ENCODE measurements around the gene DOLPP1. TPM values are rescaled to one million over a fixed set of nuclear protein-coding genes. Genes with fewer than 3 reads are reported as not detected.

The DOLPP1 gene
- polyA plus RNA-seq, 4 donors: 14.3 to 25.3 (median 20.0) TPM

DNA sequence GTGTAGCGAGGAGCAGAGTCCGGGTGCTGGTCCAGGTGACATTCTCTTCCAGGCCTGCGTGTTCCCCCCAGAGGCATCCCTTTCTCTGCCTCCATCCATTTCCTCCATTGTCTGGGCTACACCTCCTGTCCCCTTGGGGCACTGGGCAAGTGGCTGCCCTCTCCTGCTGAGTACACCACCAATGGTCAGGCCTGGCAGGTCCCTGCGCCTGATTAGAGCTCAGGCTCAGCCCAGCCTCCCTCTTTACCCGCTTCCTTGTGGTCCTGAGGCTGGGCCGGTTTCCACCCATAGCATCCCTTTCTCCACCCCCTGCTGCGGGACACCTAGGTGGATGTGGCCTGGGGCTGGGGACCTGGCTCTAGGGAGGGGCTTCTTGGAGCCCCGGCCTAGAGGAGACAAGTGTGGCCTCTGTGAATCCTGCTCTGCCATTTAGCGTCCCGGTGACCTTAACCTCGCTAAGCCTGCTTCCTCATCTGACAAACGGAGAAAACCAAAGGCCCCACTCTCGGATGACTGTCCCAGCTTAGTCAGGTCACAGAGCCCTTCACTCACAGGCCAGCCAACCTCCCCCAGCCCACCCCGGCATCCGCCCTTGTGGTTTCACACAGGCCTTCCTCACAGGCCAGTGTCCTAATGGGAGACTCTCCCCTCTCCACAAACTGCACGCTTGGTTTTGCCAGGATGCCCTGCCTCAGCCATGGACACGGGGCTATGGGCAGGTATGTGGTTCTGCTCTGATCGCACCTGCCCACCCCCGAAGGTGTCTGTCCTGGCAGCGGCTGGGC, 12.9 kb downstream of the DOLPP1 start:
- DNase-seq (ENCODE audit: low read depth in 4 of 4, low spot score in 3 of 4): no peak

- no peak for DNase-seq (ENCODE audit: low read depth in 4 of 4, low spot score in 3 of 4)
These were observed 13.7 kb downstream of the DOLPP1 start for GRCh38 chr9:129094387-129095169.

DNA sequence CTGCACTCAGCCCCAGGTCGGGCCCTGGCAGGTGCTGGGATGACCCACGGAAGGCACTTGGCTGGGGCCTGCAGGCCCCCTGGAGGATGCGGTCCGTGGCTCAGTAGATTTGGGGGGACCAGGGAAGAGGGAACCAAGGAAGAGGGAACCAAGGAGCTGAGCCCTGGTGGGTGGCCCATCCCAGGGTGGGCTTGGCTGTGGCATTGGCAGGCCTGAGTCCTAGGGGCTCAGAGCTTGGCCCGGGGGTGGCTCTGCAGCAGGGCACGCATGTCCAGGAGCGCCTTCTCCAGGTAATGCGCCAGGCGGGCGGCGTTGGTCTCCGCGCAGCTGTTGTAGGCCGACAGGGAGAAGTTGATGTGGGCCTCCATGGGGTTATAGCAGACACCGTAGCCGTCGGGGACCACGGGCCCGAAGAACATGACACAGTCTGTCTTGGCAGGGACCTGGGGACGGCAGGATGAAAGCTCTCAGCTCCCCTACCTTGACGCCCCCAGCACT, 14.3 kb downstream of the DOLPP1 start:
- DNase-seq (ENCODE audit: low read depth in 4 of 4, low spot score in 3 of 4): no peak

DNA sequence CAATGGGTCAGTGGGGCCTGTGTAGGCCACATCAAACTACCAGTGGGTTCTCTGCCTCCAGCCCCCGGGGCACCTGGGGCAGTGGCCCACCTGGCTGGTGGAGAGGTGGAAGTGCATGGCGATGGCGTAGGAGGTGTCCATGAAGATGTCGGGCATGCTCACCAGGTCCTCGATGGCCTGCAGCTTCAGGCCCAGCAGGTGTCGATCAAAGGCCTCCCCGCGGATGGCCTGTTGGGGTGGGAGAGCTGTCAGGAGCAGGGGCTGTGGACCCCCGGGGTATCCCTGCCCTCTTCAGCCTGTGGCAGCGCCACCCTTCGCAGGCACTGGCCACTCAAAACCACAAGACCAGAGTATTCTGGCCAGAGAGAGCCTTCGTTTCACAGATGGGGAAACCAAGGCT, 15.0 kb downstream of the DOLPP1 start:
- DNase-seq (ENCODE audit: low read depth in 4 of 4, low spot score in 3 of 4): no peak

DNA sequence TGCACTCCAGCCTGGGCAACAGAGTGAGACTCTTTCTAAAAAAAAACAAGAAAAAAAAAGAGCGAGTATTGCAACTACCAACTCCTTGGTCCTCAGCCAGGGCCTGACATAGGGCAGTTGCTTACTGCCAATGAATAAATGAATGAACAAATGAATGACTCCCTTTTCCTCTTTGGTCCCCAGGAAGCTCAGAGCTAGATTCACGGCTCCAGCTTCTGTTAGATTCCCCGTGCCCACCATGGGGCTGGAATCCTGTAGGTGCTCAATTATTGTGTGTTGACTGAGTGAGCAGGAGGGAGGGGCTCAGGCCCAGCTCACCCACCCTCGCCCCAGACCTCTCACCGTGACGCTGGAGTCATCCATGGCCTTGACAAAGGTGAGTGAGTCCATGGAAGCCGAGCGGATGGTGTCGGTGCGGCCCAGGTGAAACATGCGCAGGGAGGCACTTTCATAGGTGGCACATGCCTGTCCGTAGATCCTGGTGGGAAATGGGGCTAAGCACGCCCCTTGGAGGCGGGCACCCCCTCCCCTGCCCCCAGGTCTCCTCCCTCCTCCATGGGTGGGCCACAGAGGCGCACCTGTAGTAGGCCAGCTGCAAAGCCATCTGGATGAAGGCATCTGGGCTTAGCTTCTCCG, 16.9 kb downstream of the DOLPP1 start:
- no peak for DNase-seq (ENCODE audit: low read depth in 4 of 4, low spot score in 3 of 4)

DNA sequence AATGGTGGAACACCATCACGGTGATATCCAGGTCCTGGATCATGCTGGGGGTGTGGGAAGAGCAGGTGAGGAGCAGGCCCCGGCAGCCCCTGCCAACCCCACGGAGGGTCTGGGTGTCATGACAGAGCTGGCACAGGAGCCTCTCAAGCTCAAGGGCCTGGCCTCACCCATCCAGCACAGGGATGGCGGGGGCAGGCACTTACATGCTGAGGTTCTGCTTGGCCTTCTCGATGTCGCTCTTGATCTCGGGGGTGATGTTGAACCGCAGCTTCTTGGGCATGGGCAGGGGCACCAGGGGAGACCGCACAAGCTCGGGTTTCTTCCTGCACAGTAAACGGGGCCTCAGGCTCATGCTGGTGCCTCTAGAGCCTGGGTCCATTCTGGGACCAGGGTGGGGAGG, 17.4 kb downstream of the DOLPP1 start:
- DNase-seq (ENCODE audit: low read depth in 4 of 4, low spot score in 3 of 4): no peak

GRCh38 chr9:129100383-129101169, 19.7 kb downstream of the DOLPP1 start:
- no peak for DNase-seq (ENCODE audit: low read depth in 4 of 4, low spot score in 3 of 4)

DNA sequence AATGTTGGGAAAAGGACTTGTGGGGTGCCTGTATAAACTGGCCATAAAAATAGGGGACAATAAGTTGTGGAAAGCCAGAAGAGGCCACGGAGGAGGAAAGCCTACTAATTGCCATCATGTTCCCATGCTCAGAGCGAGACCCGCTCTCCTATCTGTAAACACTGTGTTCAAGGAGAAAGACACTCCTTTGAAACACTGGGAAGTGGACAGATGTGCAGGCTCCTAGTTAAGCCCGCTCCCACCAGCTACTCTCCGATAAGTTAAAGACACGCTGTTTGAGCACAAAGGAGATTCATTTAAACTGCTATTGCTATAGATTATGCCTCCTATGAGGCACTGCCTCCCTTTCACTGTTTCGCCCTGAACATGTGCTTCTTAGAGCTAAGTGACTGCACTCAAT, 20.4 kb downstream of the DOLPP1 start:
- DNase-seq (ENCODE audit: low read depth in 4 of 4, low spot score in 3 of 4): no peak

- no peak for DNase-seq (ENCODE audit: low read depth in 4 of 4, low spot score in 3 of 4)
These were observed 21.2 kb downstream of the DOLPP1 start for GRCh38 chr9:129102095-129102525.

GRCh38 chr9:129102791-129103594, 22.1 kb downstream of the DOLPP1 start:
- DNase-seq (ENCODE audit: low read depth in 4 of 4, low spot score in 3 of 4): no peak

DNA sequence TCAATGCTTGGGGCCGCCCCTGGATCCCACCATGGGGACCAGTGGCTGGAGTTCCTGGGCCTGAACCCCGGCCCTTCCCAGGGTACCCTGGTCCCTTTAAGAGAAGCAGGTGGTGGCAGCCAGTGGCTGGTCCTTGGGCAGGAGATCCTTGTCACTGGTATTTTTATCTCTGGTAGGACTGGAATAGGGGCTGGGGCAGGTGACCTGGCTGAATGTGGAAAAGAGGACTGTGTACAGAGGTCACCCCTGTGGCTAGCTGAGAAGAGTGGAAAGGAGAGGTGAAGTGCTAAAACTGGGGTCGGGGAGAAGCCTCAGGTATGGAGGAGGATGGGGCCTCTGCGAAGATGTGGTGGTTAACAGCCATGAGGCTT, 22.7 kb downstream of the DOLPP1 start:
- DNase-seq (ENCODE audit: low read depth in 4 of 4, low spot score in 3 of 4): no peak

- DNase-seq (ENCODE audit: low read depth in 4 of 4, low spot score in 3 of 4): no peak
These were observed 23.1 kb downstream of the DOLPP1 start for GRCh38 chr9:129104051-129104450.

DNA sequence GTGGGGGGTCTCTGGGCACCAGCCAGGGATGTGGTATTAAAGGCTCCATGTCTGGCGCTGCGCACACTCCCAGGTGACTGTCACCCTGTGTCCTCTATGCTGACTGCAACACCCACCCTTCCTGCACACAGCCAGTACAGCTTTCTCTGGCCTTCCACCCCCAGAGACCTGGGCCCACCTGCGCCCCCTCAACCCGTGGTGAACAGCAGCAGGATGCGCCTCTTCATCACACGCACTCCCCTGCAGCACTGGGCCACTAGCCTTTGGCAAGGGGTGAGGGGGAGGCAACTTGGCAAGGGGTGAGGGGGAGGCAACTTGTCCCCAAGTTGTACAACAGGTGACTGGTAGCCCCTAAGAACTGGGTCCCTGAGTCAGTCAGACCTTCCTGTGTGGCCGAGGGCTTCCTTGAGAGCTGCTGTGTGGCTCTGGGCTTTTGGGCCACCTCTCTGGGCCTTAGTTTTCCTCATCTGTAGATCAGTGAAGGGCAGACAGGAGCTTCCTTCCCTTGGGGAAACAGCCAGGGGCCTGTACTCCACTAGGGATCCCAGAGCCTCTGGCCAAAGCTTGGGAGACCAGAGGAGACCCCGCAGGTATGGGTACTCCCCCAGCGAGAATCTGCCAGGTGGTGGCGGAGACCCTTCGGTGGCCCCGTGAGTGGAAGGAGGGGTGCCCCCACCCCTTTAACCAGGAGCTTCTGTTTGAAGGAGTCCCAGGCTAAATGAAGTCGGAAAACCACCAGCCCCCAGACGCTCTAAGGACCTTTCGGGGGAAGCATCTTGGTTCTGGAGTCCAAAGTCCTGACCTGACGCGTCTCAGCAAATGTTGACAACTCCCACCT, 25.2 kb downstream of the DOLPP1 start:
- DNase-seq (ENCODE audit: low read depth in 4 of 4, low spot score in 3 of 4): no peak

- DNase-seq (ENCODE audit: low read depth in 4 of 4, low spot score in 3 of 4): no peak
These were observed 26.7 kb downstream of the DOLPP1 start for GRCh38 chr9:129107651-129108050.

GRCh38 chr9:129108083-129108804, 27.3 kb downstream of the DOLPP1 start:
- DNase-seq (ENCODE audit: low read depth in 4 of 4, low spot score in 3 of 4): no peak

GRCh38 chr9:129108805-129109536, 28.1 kb downstream of the DOLPP1 start:
- DNase-seq (ENCODE audit: low read depth in 4 of 4, low spot score in 3 of 4): no peak

DNA sequence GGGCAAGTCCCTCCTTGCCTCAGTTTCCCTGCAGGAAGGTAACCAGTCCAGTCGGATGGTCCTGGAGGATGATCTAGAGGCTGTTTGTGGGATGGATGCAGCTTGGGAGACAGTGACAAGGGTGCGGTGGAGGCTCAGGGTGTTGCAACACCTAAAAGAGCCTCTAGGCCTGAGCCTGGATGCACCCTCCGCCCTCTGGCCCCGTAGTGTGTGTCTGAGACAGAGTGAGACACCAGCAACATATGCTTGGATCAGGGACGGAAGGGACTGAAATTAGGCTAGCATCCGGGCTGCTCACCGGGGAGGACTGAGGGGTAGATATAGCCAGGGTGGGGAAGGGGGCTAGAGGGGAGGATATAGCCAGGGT, 28.6 kb downstream of the DOLPP1 start:
- DNase-seq (ENCODE audit: low read depth in 4 of 4, low spot score in 3 of 4): no peak

All from left renal pelvis (tissue), 4 donors.